Measurements from ENCODE around the gene RNF126.
"Not testable (repeated sequence)": the region's sequence is repeated elsewhere in the genome, so short reads cannot be mapped to it uniquely, and the experiment has no call there.

The RNF126 gene

DNA sequence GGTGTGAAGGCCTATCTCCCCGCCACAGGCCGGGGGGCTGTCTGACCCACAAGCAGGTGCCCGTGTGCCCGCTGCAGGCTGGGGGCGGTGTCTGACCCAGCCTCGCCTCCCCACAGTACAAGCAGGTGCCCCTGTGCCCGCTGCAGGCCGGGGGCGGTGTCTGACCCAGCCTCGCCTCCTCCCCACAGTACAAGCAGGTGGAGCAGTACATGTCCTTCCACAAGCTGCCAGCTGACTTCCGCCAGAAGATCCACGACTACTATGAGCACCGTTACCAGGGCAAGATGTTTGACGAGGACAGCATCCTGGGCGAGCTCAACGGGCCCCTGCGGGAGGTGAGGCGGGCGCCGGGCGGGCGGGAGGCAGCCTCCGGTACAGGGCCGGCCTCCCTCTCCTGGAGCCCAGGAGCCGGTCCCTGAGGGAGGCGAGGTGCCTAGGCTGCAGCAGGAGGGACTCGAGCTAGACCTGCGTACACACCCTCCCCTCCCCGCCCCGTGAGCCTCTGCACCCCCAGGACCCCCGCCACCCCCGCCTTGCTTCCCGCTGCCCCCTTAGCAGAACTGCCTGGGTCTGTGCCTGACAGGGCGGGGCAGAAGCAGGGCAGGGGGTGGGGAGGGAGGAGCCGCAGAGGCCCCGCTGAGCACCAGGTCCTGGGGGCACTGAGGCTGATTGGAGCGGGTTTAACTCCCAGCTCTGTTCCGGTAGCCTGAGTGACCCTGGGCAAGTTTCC, 52.8 kb downstream of the RNF126 start:
- no peak for DNase-seq (ENCODE audit: low read depth)
- H3K4me3 ChIP-seq (ENCODE audit: low read depth, low read length), result no peak overlapping the region
- TF ChIP-seq, protein P1, sequence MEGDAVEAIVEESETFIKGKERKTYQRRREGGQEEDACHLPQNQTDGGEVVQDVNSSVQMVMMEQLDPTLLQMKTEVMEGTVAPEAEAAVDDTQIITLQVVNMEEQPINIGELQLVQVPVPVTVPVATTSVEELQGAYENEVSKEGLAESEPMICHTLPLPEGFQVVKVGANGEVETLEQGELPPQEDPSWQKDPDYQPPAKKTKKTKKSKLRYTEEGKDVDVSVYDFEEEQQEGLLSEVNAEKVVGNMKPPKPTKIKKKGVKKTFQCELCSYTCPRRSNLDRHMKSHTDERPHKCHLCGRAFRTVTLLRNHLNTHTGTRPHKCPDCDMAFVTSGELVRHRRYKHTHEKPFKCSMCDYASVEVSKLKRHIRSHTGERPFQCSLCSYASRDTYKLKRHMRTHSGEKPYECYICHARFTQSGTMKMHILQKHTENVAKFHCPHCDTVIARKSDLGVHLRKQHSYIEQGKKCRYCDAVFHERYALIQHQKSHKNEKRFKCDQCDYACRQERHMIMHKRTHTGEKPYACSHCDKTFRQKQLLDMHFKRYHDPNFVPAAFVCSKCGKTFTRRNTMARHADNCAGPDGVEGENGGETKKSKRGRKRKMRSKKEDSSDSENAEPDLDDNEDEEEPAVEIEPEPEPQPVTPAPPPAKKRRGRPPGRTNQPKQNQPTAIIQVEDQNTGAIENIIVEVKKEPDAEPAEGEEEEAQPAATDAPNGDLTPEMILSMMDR (IDR thresholded peaks at IDR 0.05; ENCODE audit: control insufficient read depth, extremely low read depth, insufficient read depth), result no peak

DNA sequence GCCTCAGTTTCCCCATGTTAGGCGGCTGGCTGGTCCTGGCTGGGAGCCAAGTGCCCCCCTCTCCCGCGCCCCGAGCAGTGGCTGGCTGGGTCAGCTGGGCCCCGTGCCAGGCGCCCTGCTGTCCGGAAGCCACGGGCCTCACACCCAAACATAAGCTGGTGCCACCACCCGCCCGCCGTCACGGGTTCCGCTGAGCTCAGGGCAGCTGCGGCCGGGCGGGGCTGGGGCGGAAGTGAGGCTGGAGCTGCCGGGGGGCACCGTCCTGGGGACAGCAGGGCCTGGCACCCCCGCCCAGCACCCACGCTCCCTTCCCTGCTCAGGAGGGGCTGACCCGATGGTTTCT, 54.0 kb downstream of the RNF126 start:
- H3K4me3 ChIP-seq (ENCODE audit: low read depth, low read length), result no peak overlapping the region
- TF ChIP-seq, protein P1 (IDR thresholded peaks at IDR 0.05; ENCODE audit: control insufficient read depth, extremely low read depth, insufficient read depth), result no peak
- DNase-seq (ENCODE audit: low read depth), result no peak

DNA sequence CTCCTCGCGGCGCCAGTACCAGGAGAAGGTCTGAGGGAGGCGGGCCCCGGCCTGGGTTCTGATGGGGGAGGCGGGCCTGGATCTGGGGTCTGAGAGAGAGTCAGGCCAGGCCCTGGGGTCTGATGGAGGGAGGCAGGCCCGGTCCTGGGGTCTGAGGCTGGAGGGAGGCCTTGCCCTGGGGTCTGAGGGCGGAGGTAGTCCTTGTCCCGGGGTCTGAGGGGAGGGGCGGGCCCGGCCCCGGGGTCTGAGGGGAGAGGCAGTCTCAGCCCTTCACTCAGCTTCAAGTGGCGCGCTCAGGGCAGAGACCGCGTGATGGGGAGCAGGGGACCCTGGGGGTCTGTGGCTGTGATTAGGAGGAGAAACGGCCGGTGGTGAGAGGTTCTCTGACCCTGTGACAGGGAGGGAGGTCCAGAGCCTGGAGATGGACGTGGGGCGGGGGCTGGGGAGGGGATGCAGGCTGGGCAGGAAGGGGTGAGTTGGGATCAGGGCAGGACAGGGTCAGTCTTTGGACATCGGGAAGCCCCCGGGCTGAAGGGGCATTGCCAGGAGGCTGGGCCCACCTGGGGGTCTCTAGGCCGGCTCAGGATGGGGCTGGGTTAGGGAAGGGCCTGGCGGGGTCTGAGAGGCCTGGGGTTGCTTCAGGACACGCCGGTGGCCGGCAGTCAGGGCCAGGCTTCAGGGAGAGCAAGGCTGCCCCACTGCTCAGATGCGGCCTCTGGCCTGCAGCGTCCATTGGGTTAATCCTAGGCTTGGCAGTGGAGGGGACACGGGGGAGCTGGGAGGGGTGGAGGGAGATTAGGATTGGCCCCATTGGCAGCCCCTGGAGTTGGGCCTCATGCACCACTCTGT, 54.6 kb downstream of the RNF126 start:
- TF ChIP-seq, protein P1 (IDR thresholded peaks at IDR 0.05; ENCODE audit: control insufficient read depth, extremely low read depth, insufficient read depth), result no peak
- H3K4me3 ChIP-seq (ENCODE audit: low read depth, low read length), result no peak overlapping the region
- no peak for DNase-seq (ENCODE audit: low read depth)

DNA sequence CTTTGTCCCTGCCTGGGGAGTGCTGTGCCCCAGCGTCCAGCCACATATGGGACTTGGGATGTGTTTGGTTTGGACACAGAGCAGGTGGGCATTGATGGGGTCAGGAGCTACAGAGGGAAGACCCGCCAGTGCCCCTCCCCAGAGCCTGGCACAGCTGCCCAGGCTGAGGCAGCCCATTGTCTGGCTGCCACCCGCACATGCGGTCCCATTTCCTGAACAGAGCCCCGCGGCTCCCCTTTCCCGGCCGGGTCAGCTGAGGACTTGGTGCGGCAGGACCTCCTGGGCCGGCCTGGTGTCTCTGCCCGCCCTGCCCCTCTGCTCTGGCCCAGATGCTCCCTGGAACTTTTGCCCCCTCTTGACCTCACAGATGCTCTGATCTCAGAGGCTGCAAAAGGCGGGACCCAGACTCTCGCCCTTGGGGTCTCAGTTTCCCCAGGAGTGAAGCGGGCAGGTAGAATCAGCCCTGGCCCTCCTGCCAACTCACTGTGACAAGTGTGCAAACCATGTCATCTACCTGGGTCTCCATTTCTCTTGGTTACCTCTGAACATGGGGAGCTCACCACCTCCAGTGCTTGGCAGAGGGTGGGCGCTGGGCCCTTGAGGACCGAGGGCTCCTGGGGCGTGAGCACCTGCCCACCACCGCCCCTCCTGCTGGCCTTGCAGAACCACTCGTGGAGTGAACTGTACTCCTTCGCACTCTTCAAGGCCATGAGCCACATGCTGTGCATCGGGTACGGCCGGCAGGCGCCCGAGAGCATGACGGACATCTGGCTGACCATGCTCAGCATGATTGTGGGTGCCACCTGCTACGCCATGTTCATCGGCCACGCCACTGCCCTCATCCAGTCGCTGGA, 55.5 kb downstream of the RNF126 start:
- TF ChIP-seq, protein P1 (IDR thresholded peaks at IDR 0.05; ENCODE audit: control insufficient read depth, extremely low read depth, insufficient read depth), result no peak
- no peak overlapping the region for H3K4me3 ChIP-seq (ENCODE audit: low read depth, low read length)
- DNase-seq (ENCODE audit: low read depth), result no peak

DNA sequence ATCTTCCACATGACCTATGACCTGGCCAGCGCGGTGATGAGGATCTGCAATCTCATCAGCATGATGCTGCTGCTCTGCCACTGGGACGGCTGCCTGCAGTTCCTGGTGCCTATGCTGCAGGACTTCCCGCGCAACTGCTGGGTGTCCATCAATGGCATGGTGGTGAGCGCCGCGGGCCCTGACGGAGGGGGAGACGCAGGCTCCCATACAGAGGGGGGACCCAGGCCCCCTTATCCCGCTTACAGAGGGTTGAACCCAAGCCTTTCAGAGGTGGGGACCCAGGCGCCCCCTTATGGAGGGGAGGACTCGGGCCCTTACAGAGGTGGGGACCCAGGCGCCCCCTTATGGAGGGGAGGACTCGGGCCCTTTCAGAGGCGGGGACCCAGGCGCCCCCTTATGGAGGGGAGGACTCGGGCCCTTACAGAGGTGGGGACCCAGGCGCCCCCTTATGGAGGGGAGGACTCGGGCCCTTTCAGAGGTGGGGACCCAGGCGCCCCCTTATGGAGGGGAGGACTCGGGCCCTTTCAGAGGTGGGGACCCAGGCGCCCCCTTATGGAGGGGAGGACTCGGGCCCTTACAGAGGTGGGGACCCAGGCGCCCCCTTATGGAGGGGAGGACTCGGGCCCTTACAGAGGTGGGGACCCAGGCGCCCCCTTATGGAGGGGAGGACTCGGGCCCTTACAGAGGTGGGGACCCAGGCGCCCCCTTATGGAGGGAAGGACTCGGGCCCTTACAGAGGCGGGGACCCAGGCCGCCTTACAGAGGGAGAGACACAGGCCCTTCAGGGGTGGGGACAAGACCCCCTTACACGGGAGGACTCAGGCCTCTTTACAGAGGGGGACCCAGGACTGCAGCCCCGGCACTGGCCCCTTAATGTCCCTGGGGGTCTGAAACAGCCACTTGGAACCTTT, 57.7 kb downstream of the RNF126 start:
- not testable (repeated sequence) for DNase-seq (ENCODE audit: low read depth); H3K4me3 ChIP-seq (ENCODE audit: low read depth, low read length)

DNA sequence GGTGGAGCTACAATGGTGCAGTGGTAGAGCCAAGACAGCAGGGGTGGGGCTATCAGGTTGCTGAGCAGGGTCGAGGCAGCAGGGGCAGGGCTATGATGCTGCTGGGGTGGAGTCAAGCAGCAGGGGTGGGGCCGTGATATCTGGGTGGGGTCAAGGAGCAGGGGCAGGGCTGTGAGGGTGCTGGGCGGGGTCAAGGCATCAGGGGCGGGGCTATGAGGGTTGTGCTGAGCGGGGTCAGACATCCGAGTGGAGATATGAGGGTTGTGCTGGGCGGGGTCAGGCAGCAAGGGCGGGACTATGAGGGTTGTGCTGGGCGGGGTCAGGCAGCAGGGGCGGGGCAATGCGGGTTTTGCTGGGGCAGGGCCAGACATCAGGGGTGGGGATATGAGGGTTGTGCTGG, 58.7 kb downstream of the RNF126 start:
- TF ChIP-seq, protein P1 (IDR thresholded peaks at IDR 0.05; ENCODE audit: control insufficient read depth, extremely low read depth, insufficient read depth), result no peak

DNA sequence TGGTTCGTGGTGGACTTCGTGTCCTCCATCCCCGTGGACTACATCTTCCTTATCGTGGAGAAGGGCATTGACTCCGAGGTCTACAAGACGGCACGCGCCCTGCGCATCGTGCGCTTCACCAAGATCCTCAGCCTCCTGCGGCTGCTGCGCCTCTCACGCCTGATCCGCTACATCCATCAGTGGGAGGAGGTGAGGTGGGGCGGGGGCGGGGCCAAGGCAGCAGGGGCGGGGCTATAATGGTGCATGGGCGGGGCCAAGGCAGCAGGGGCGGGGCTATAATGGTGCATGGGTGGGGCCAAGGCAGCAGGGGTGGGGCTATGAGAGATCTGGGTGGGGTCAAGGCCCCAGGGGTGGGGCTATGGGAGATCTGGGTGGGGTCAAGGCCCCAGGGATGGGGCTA, 59.2 kb downstream of the RNF126 start:
- not testable (repeated sequence) for DNase-seq (ENCODE audit: low read depth); H3K4me3 ChIP-seq (ENCODE audit: low read depth, low read length)

More for the DNA sequence above, 58.7 kb downstream of the RNF126 start:
- H3K4me3 ChIP-seq (ENCODE audit: low read depth, low read length), result no peak overlapping the region
- DNase-seq (ENCODE audit: low read depth), result no peak

DNA sequence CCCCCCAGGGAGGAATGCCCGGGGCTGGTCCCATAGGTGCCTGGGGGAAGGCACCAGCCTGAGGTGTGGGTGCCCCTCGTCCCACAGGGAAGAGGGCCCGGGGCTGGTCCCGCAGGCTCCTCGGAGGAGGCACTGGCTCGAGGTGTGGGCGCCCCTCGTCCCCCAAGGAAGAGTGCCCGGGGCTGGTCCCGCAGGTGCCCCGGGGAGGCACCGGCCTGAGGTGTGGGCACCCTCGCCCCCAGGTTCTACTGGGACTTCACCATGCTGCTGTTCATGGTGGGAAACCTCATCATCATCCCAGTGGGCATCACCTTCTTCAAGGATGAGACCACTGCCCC, 59.7 kb downstream of the RNF126 start:
- H3K4me3 ChIP-seq (ENCODE audit: low read depth, low read length); DNase-seq (ENCODE audit: low read depth): not testable (repeated sequence)

Data from LNCaP clone FGC (cell line).